HG02759 (cell line): ENCODE results near the gene NCAPG2.
"Not testable (repeated sequence)": the region's sequence is repeated elsewhere in the genome, so short reads cannot be mapped to it uniquely, and the experiment has no call there.

Experiments
- ATAC-seq: cut with Tn5 transposase; IDR thresholded peaks from one replicate; pipeline ENCODE4 v1.9.1; 2021; ENCODE audit warnings: mild to moderate bottlenecking, moderate library complexity; ENCODE audit not compliant: unreplicated experiment

NCAPG2 gene

GRCh38 chr7:158646766-158647474 lies 57.7 kb downstream of the NCAPG2 start:
- no peak for ATAC-seq

GRCh38 chr7:158645842-158646241 lies 58.8 kb downstream of the NCAPG2 start:
- ATAC-seq = no peak

- no peak for ATAC-seq
These were observed 62.5 kb downstream of the NCAPG2 start for GRCh38 chr7:158642149-158642548.

- no peak for ATAC-seq
These were observed 66.6 kb downstream of the NCAPG2 start for GRCh38 chr7:158638001-158638400.

- ATAC-seq = peak; percentile 85
These were observed 71.3 kb downstream of the NCAPG2 start for GRCh38 chr7:158633055-158633956.

- ATAC-seq = no peak
These were observed 72.9 kb downstream of the NCAPG2 start for GRCh38 chr7:158631574-158632195.

- not testable (repeated sequence) for ATAC-seq
These were observed 78.3 kb downstream of the NCAPG2 start for GRCh38 chr7:158626289-158626688.

- no peak for ATAC-seq
These were observed 81.4 kb downstream of the NCAPG2 start for GRCh38 chr7:158623241-158623640.

- no peak for ATAC-seq
These were observed 83.7 kb downstream of the NCAPG2 start for GRCh38 chr7:158620839-158621441.

GRCh38 chr7:158620418-158620817 lies 84.2 kb downstream of the NCAPG2 start:
- ATAC-seq = no peak

GRCh38 chr7:158618745-158619140 lies 85.9 kb downstream of the NCAPG2 start:
- no peak for ATAC-seq

GRCh38 chr7:158617737-158618128 lies 86.9 kb downstream of the NCAPG2 start:
- ATAC-seq = no peak

- ATAC-seq = no peak
These were observed 88.6 kb downstream of the NCAPG2 start for GRCh38 chr7:158616050-158616449.

- no peak for ATAC-seq
These were observed 89.9 kb downstream of the NCAPG2 start for GRCh38 chr7:158614700-158615099.

- ATAC-seq = peak; percentile 83
These were observed 91.1 kb downstream of the NCAPG2 start for GRCh38 chr7:158613481-158613880.

- no peak for ATAC-seq
These were observed 92.1 kb downstream of the NCAPG2 start for GRCh38 chr7:158612546-158612945.

GRCh38 chr7:158611541-158611940 lies 93.1 kb downstream of the NCAPG2 start:
- no peak for ATAC-seq

GRCh38 chr7:158609313-158609974 lies 95.2 kb downstream of the NCAPG2 start:
- ATAC-seq = no peak

- ATAC-seq = no peak
These were observed 97.0 kb downstream of the NCAPG2 start for GRCh38 chr7:158607563-158607962.

GRCh38 chr7:158606671-158607424 lies 97.8 kb downstream of the NCAPG2 start:
- ATAC-seq = no peak
